ENCODE results near the gene OLFML2A.

OLFML2A gene

GRCh38 chr9:124779368-124780059 lies 2.6 kb downstream of the OLFML2A start:
- peaks cover 7 to 52% of the 10 kb centered on the region in 2 donors for H3K4me1 ChIP-seq (ENCODE audit: control insufficient read depth in 1 of 2, insufficient read depth in 2 of 2, low read length in 2 of 2)
- H3K36me3 ChIP-seq (ENCODE audit: control insufficient read depth in 1 of 2, insufficient read depth in 2 of 2, low read length in 2 of 2): no peaks in the 10 kb centered on the region
- peak overlapping the region in 1 of 2 donors; percentile 8 for H3K4me3 ChIP-seq (ENCODE audit: low read depth in 1 of 2, low read length in 2 of 2)
- no peaks in the 10 kb centered on the region for H3K9me3 ChIP-seq (ENCODE audit: control insufficient read depth in 1 of 2, low read length in 2 of 2)
- H3K27ac ChIP-seq (ENCODE audit: low read length): no peak overlapping the region
- H3K27me3 ChIP-seq (ENCODE audit: low read depth, low read length): no peaks in the 10 kb centered on the region

DNA sequence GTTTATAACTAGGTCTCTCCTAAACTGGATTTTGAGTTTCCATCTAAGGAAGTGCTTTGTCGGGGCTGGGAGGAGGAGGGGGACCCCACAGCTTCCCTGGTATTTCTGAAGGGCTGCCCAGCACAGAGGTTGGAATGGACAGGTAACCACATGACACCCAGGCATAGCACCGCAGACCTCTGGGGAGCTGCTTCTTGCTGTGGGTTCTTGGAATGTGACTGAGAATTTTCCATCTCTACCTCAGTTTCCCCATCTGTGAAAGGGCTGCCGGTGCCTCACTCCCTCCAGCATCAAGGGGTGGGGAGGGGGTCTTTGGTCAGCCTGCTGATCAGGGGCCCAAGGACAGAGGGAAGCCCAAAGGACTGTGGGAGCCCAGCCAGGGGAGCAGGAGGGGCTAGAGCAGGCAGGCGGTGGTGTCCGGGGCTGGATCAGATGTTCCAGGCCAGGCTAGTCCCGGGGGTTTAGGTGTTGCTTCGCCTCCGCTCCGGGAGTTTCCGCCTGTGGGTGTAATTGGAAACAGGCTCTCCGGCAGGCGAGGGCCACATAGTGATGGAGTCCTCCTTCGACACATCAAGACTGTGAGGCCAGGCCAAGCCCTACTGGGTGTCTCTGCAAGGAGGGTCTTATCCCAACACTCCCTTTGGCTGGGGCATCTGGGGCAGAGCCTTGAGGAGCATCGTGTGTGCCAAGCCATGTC lies 3.3 kb downstream of the OLFML2A start:
- no peak overlapping the region for H3K27ac ChIP-seq (ENCODE audit: low read length)
- no peaks in the 10 kb centered on the region for H3K36me3 ChIP-seq (ENCODE audit: control insufficient read depth in 1 of 2, insufficient read depth in 2 of 2, low read length in 2 of 2)
- H3K9me3 ChIP-seq (ENCODE audit: control insufficient read depth in 1 of 2, low read length in 2 of 2): no peaks in the 10 kb centered on the region
- H3K27me3 ChIP-seq (ENCODE audit: low read depth, low read length): no peaks in the 10 kb centered on the region
- peaks cover 7 to 52% of the 10 kb centered on the region in 2 donors for H3K4me1 ChIP-seq (ENCODE audit: control insufficient read depth in 1 of 2, insufficient read depth in 2 of 2, low read length in 2 of 2)
- H3K4me3 ChIP-seq (ENCODE audit: low read depth in 1 of 2, low read length in 2 of 2): peak overlapping the region in 1 of 2 donors; percentile 8

- H3K4me1 ChIP-seq (ENCODE audit: control insufficient read depth in 1 of 2, insufficient read depth in 2 of 2, low read length in 2 of 2): peaks cover 7 to 52% of the 10 kb centered on the region in 2 donors
- H3K27me3 ChIP-seq (ENCODE audit: low read depth, low read length): no peaks in the 10 kb centered on the region
- H3K9me3 ChIP-seq (ENCODE audit: control insufficient read depth in 1 of 2, low read length in 2 of 2): no peaks in the 10 kb centered on the region
- no peak overlapping the region for H3K27ac ChIP-seq (ENCODE audit: low read length)
- no peaks in the 10 kb centered on the region for H3K36me3 ChIP-seq (ENCODE audit: control insufficient read depth in 1 of 2, insufficient read depth in 2 of 2, low read length in 2 of 2)
- no peak overlapping the region for H3K4me3 ChIP-seq (ENCODE audit: low read depth in 1 of 2, low read length in 2 of 2)
Measured at GRCh38 chr9:124780757-124781151, 3.8 kb downstream of the OLFML2A start.

DNA sequence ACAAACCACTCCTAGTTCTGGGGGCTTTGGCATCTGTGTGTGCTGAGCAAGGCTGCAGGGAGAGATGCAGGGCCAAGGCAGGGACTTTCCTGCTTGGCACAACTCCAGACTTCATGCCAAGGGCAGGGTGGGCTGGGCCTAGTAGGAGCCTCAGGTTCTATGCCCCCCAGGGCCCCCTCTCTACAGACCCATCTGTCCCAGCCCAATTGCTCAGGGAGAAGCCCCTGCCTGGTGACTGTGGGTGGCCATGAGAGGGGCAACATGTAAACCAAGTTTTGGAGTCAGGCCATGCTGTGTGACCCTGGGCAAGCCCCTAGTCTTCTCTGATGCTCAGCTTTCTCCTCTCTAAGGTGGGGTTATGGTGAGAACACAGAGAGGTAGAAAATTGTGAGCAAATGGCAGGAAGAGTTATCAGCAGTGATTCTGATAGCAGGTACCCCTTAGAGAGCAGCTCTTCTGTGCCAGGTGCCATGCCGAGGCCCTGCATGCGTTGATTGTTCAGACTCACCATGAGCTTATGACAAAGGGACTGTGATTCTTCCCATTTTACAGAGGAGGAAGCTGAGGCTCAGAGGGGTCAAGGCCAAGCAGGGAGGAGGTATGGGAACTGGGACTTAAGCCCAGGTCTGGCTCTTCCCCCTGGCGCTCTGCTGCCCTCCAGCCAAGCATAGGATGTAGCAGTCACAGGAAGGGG lies 5.2 kb downstream of the OLFML2A start:
- no peaks in the 10 kb centered on the region for H3K9me3 ChIP-seq (ENCODE audit: control insufficient read depth in 1 of 2, low read length in 2 of 2)
- H3K36me3 ChIP-seq (ENCODE audit: control insufficient read depth in 1 of 2, insufficient read depth in 2 of 2, low read length in 2 of 2): no peaks in the 10 kb centered on the region
- no peak overlapping the region for H3K4me3 ChIP-seq (ENCODE audit: low read depth in 1 of 2, low read length in 2 of 2)
- H3K4me1 ChIP-seq (ENCODE audit: control insufficient read depth in 1 of 2, insufficient read depth in 2 of 2, low read length in 2 of 2): peaks cover 7 to 44% of the 10 kb centered on the region in 2 donors
- H3K27me3 ChIP-seq (ENCODE audit: low read depth, low read length): no peaks in the 10 kb centered on the region
- no peak overlapping the region for H3K27ac ChIP-seq (ENCODE audit: low read length)

DNA sequence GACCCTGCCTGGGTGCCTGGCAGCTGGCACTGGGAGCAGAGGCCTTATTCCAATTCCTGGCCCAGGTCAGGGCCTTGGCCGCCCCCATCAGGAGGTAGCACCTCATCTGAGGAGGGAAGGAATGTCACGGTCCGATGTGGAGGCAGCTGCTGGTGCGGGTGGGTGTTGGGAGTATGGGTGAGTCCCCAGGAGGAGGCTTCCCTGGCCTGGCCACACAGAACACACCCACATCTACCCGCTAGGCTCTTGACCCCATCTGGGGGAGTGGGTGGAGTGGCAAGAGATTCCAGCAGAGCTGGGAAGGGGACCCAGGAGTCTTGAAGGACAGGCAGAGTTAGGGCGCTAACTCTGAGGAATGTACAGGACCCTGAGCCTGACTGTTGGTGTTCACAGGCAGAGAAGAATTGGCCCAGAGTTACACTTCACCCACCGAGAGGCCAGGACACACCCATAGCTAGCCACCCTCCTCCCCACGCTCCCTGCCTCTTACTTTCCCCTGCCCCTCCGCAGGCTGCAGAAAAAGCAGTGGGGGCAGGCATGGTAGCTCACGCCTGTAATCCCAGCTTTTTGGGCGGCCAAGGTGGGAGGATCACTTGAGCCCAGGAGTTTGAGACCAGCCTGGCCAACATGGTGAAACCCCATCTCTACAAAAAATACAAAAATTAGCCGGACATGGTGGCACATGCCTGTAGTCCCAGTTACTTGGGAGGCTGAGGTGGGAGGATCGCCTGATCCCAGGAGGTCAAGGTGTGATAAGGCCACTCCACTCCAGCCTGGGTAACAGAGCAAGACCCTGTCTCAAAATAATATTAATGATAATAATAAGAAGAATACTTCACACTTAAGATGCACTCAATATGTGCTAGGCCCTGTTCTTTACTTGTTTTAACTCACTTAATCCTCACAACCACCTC lies 6.0 kb downstream of the OLFML2A start:
- Histone ChIP-seq H3K36me3 (ENCODE audit: control insufficient read depth in 1 of 2, insufficient read depth in 2 of 2, low read length in 2 of 2) (no peaks in the 10 kb centered on the region), H3K27ac (ENCODE audit: low read length) (no peak overlapping the region), H3K4me3 (ENCODE audit: low read depth in 1 of 2, low read length in 2 of 2) (no peak overlapping the region), H3K4me1 (ENCODE audit: control insufficient read depth in 1 of 2, insufficient read depth in 2 of 2, low read length in 2 of 2) (peaks cover 7 to 36% of the 10 kb centered on the region in 2 donors), H3K27me3 (ENCODE audit: low read depth, low read length) (no peaks in the 10 kb centered on the region), H3K9me3 (ENCODE audit: control insufficient read depth in 1 of 2, low read length in 2 of 2) (no peaks in the 10 kb centered on the region)

GRCh38 chr9:124783830-124784229 lies 6.9 kb downstream of the OLFML2A start:
- Histone ChIP-seq H3K4me1 (ENCODE audit: control insufficient read depth in 1 of 2, insufficient read depth in 2 of 2, low read length in 2 of 2) (peaks cover 7 to 31% of the 10 kb centered on the region in 2 donors), H3K27ac (ENCODE audit: low read length) (no peak overlapping the region), H3K27me3 (ENCODE audit: low read depth, low read length) (no peaks in the 10 kb centered on the region)

DNA sequence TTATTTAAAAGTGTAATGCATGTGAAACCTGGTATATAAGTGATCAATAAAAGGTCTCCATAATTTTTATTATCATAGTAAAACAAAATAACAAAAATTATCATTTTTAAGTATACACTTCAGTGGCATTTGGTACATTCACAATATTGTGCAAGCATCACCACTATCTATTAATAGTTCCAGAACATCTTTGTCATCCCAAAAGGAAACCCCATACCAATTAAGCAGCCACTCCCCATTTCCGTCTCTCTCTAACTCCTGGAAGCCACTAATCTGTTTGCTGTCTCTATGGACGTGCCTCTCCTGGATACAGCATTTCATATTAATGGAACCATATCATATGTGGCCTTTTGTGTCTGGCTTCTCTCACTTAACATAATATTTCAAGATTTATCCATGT lies 7.6 kb downstream of the OLFML2A start:
- H3K27ac ChIP-seq (ENCODE audit: low read length): no peak overlapping the region
- H3K4me1 ChIP-seq (ENCODE audit: control insufficient read depth in 1 of 2, insufficient read depth in 2 of 2, low read length in 2 of 2): peaks cover 3 to 24% of the 10 kb centered on the region in 2 donors
- H3K27me3 ChIP-seq (ENCODE audit: low read depth, low read length): no peaks in the 10 kb centered on the region
- H3K4me3 ChIP-seq (ENCODE audit: low read depth in 1 of 2, low read length in 2 of 2): no peak overlapping the region
- H3K9me3 ChIP-seq (ENCODE audit: control insufficient read depth in 1 of 2, low read length in 2 of 2): no peaks in the 10 kb centered on the region
- H3K36me3 ChIP-seq (ENCODE audit: control insufficient read depth in 1 of 2, insufficient read depth in 2 of 2, low read length in 2 of 2): no peaks in the 10 kb centered on the region

More at GRCh38 chr9:124783830-124784229, 6.9 kb downstream of the OLFML2A start:
- Histone ChIP-seq H3K9me3 (ENCODE audit: control insufficient read depth in 1 of 2, low read length in 2 of 2) (no peaks in the 10 kb centered on the region), H3K36me3 (ENCODE audit: control insufficient read depth in 1 of 2, insufficient read depth in 2 of 2, low read length in 2 of 2) (no peaks in the 10 kb centered on the region), H3K4me3 (ENCODE audit: low read depth in 1 of 2, low read length in 2 of 2) (no peak overlapping the region)

DNA sequence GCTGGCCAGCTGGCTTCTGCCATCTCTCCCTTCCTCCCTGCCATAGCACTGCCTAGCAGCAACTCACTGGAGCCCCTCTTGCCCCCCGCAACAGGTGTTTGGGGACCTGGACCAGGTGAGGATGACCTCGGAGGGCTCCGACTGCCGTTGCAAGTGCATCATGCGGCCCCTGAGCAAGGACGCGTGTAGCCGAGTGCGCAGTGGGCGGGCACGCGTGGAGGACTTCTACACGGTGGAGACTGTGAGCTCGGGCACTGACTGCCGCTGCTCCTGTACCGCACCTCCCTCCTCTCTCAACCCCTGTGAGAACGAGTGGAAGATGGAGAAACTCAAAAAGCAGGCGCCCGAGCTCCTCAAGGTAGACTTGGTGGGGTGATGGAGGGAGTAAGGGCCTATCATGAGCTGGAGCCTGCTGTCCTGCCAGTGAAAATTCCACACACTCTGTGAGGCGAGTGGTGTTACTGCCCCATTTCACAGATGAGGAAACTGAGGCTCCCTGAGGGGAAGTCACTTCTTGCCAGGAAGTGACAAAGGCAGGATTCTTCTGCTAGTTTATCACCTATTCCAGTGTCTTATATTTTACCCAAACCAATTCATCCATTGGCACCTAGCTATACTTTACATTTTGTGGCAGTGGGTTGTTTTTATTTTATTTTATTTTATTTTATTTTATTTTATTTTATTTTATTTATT lies 10.1 kb downstream of the OLFML2A start:
- H3K4me3 ChIP-seq (ENCODE audit: low read depth in 1 of 2, low read length in 2 of 2): no peak overlapping the region
- no peak overlapping the region for H3K27ac ChIP-seq (ENCODE audit: low read length)
- peaks cover 0 to 4% of the 10 kb centered on the region in 2 donors for H3K4me1 ChIP-seq (ENCODE audit: control insufficient read depth in 1 of 2, insufficient read depth in 2 of 2, low read length in 2 of 2)

DNA sequence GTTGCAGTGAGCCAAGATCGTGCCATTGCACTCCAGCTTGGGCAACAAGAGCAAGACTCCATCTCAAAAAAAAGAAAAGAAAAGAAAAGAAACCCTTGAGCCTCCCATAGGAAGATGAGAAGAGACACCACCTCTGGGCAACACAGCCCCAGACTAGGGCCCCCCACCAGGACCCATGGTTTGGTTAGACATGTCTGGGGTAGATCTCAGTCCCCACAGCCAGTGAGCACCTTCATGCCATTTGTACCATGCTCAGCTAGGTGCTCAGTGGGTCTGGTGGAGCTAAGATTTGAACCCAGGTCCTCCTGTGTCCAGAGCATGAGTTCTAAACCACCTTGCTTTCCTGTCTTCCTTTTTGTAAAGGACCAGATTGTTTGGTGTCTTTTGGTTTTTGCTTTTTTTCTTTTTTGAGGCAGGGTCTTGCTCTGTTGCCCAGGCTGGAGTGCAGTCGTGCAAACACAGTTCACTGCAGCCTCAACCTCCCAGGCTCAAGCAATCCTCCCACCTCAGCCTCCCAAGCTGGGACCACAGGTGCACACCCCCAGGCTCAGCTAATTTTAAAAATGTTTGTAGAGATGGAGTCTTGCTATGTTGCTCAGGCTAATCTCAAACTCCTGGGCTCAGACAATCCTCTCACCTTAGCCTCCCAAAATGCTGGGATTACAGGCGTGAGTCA lies 11.7 kb downstream of the OLFML2A start:
- Histone ChIP-seq H3K27ac (ENCODE audit: low read length) (no peak overlapping the region), H3K4me3 (ENCODE audit: low read depth in 1 of 2, low read length in 2 of 2) (no peak overlapping the region), H3K9me3 (ENCODE audit: control insufficient read depth in 1 of 2, low read length in 2 of 2) (no peaks in the 10 kb centered on the region), H3K27me3 (ENCODE audit: low read depth, low read length) (no peaks in the 10 kb centered on the region), H3K4me1 (ENCODE audit: control insufficient read depth in 1 of 2, insufficient read depth in 2 of 2, low read length in 2 of 2) (no peaks in the 10 kb centered on the region), H3K36me3 (ENCODE audit: control insufficient read depth in 1 of 2, insufficient read depth in 2 of 2, low read length in 2 of 2) (no peaks in the 10 kb centered on the region)

More for the DNA sequence above, 10.1 kb downstream of the OLFML2A start:
- Histone ChIP-seq H3K36me3 (ENCODE audit: control insufficient read depth in 1 of 2, insufficient read depth in 2 of 2, low read length in 2 of 2) (no peaks in the 10 kb centered on the region), H3K27me3 (ENCODE audit: low read depth, low read length) (no peaks in the 10 kb centered on the region), H3K9me3 (ENCODE audit: control insufficient read depth in 1 of 2, low read length in 2 of 2) (no peaks in the 10 kb centered on the region)

- Histone ChIP-seq H3K4me1 (ENCODE audit: control insufficient read depth in 1 of 2, insufficient read depth in 2 of 2, low read length in 2 of 2) (no peaks in the 10 kb centered on the region), H3K4me3 (ENCODE audit: low read depth in 1 of 2, low read length in 2 of 2) (no peak overlapping the region), H3K36me3 (ENCODE audit: control insufficient read depth in 1 of 2, insufficient read depth in 2 of 2, low read length in 2 of 2) (no peaks in the 10 kb centered on the region), H3K27ac (ENCODE audit: low read length) (no peak overlapping the region), H3K27me3 (ENCODE audit: low read depth, low read length) (no peaks in the 10 kb centered on the region), H3K9me3 (ENCODE audit: control insufficient read depth in 1 of 2, low read length in 2 of 2) (no peaks in the 10 kb centered on the region)
Measured at GRCh38 chr9:124789531-124789930, 12.6 kb downstream of the OLFML2A start.
